NCI-H1436 (cell line): ENCODE measurements around the gene PSMB2.
"Not testable (repeated sequence)": the region's sequence is repeated elsewhere in the genome, so short reads cannot be mapped to it uniquely, and the experiment has no call there.

ENCODE experiments used
- DNase-seq: peaks from one replicate; lab custom pipeline; 2025; lab: John Stamatoyannopoulos, UW

PSMB2 gene

GRCh38 chr1:35641233-35641866 lies at the start of gene PSMB2:
Gene PSMB2, minus strand, starts transcription at chr1:35641526. Its CDS starts 94 bp downstream, at chr1:35641432.
- peak; percentile 92 for DNase-seq

- DNase-seq = no peak
Observed at GRCh38 chr1:35691080-35691479, 49.8 kb upstream of the PSMB2 start.

GRCh38 chr1:35690103-35690502 lies 48.8 kb upstream of the PSMB2 start:
- DNase-seq = not testable (repeated sequence)

- no peak for DNase-seq
Observed at GRCh38 chr1:35688161-35688560, 46.8 kb upstream of the PSMB2 start.

GRCh38 chr1:35683012-35683411 lies 41.7 kb upstream of the PSMB2 start:
- DNase-seq = no peak

GRCh38 chr1:35680271-35680670 lies 38.9 kb upstream of the PSMB2 start:
- DNase-seq = no peak

GRCh38 chr1:35675773-35676172 lies 34.4 kb upstream of the PSMB2 start:
- DNase-seq = no peak

- DNase-seq = no peak
Observed at GRCh38 chr1:35674111-35674510, 32.8 kb upstream of the PSMB2 start.

- DNase-seq = no peak
Observed at GRCh38 chr1:35672116-35672515, 30.8 kb upstream of the PSMB2 start.

GRCh38 chr1:35668506-35668905 lies 27.2 kb upstream of the PSMB2 start:
- DNase-seq = no peak

- no peak for DNase-seq
Observed at GRCh38 chr1:35666916-35667315, 25.6 kb upstream of the PSMB2 start.

GRCh38 chr1:35666216-35666615 lies 24.9 kb upstream of the PSMB2 start:
- DNase-seq = no peak

- DNase-seq = no peak
Observed at GRCh38 chr1:35663434-35663833, 22.1 kb upstream of the PSMB2 start.

- DNase-seq = no peak
Observed at GRCh38 chr1:35661474-35661795, 20.1 kb upstream of the PSMB2 start.

GRCh38 chr1:35660581-35661473 lies 19.5 kb upstream of the PSMB2 start:
- DNase-seq = no peak

- DNase-seq = no peak
Observed at GRCh38 chr1:35659589-35659988, 18.3 kb upstream of the PSMB2 start.

- DNase-seq = no peak
Observed at GRCh38 chr1:35657851-35658250, 16.5 kb upstream of the PSMB2 start.

GRCh38 chr1:35656863-35657232 lies 15.5 kb upstream of the PSMB2 start:
- DNase-seq = no peak

GRCh38 chr1:35656148-35656862 lies 15.0 kb upstream of the PSMB2 start:
- DNase-seq = no peak

GRCh38 chr1:35655196-35655595 lies 13.9 kb upstream of the PSMB2 start:
- DNase-seq = no peak

GRCh38 chr1:35650416-35650815 lies 9.1 kb upstream of the PSMB2 start:
- no peak for DNase-seq

GRCh38 chr1:35646043-35646442 lies 4.7 kb upstream of the PSMB2 start:
- DNase-seq = no peak

- no peak for DNase-seq
Observed at GRCh38 chr1:35644204-35644603, 2.9 kb upstream of the PSMB2 start.
